Astrocyte of the spinal cord (primary cell): ENCODE results near the gene FAM234A.

Experiments used
- DNase-seq: peaks from one replicate; pipeline ENCODE4 v3.0.0; 2011; ENCODE audit warnings: low read depth, low spot score
- H3K4me3 ChIP-seq: 2 replicates; pipeline ENCODE4 v1.5.1; 2011; ENCODE audit warnings: low read depth, mild to moderate bottlenecking, low read length, moderate library complexity
- CTCF ChIP-seq: IDR thresholded peaks from 2 replicates; pipeline ENCODE4 v1.5.1; 2012; ENCODE audit warnings: low read depth, mild to moderate bottlenecking, low read length, inconsistent platforms
- in situ Hi-C: cut with HindIII; loops from 2 replicates; pipeline ENCODE4 v1.10.0; 2017; ENCODE audit warnings: low sequenced_read_pairs

FAM234A gene

GRCh38 chr16:290015-290680 lies 55.5 kb downstream of the FAM234A start:
- in situ Hi-C loops, result no loop called here
- TF ChIP-seq CTCF, result no peak

GRCh38 chr16:290681-291405 lies 56.2 kb downstream of the FAM234A start:
- in situ Hi-C loops, result no loop called here
- no peak for DNase-seq
- H3K4me3 ChIP-seq, result no peak overlapping the region
- no peak for TF ChIP-seq CTCF

More at GRCh38 chr16:290015-290680, 55.5 kb downstream of the FAM234A start:
- no peak overlapping the region for H3K4me3 ChIP-seq
- no peak for DNase-seq

GRCh38 chr16:291539-291938 lies 56.9 kb downstream of the FAM234A start:
- no peak for DNase-seq
- TF ChIP-seq CTCF, result no peak
- in situ Hi-C loops, result no loop called here
- H3K4me3 ChIP-seq, result no peak overlapping the region

GRCh38 chr16:293043-293775 lies 58.6 kb downstream of the FAM234A start:
- in situ Hi-C loops, result no loop called here
- H3K4me3 ChIP-seq, result no peak overlapping the region

GRCh38 chr16:296276-296675 lies 61.7 kb downstream of the FAM234A start:
- in situ Hi-C loops, result no loop called here
- no peak for DNase-seq
- H3K4me3 ChIP-seq, result no peak overlapping the region
- TF ChIP-seq CTCF, result no peak

More at GRCh38 chr16:293043-293775, 58.6 kb downstream of the FAM234A start:
- DNase-seq, result no peak
- no peak for TF ChIP-seq CTCF

- in situ Hi-C loops, result no loop called here
- TF ChIP-seq CTCF, result no peak
- H3K4me3 ChIP-seq, result no peak overlapping the region
- no peak for DNase-seq
These were observed 62.3 kb downstream of the FAM234A start for GRCh38 chr16:296806-297510.
